ENCODE data around the gene RPL36. TPM values are rescaled to one million over a fixed set of nuclear protein-coding genes. Genes with fewer than 3 reads are reported as not detected.

Gene RPL36
- total and polyA plus RNA-seq, 7 donors = 440 to 814 (median 572) TPM

DNA sequence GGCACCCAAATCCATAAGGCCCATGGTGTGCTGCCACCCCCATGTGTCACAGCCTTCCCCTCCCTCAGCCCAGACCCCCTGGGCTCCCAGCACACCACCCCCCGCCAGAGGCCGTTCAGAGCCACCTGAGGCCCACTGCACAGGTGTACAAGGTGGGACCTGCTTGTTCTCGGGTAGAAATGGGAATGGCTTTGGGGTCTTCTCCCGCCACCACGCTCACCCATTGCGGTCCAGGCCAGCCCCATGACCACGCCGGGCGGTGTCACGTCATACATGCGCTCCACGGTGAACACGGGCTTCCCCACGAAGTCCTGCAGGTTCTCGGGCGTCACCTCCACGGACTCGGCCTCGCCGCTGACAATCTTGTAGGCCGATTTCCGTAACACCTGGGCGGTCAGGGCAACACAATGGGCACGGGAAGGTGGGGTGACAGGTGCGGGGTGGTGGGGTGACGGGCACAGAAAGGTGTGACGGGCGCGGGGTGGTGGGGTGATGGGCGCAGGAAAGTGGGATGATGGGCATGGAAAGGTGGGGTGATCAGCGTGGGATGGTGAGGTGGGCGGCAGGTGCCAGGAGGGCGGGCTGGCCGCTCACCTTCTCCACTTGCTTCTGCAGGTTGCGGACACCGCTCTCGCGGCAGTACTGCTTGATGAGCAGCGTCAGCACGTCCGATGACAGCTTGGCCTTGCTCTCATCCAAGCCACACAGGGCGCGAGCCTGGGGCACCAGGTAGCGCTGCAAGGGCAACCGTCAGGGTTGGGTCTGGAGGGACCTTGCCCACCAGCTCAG, 4.3 kb downstream of the RPL36 start:
- H3K27ac ChIP-seq = no peak overlapping the region
- DNase-seq = no peak
- no peak for ATAC-seq
- peaks cover 10 to 70% of the 10 kb centered on the region in 2 donors for H3K36me3 ChIP-seq (ENCODE audit: insufficient read depth in 1 of 2, low read depth in 1 of 2)
- no peaks in the 10 kb centered on the region for H3K27me3 ChIP-seq (ENCODE audit: insufficient read depth in 3 of 3, low read length in 2 of 3)
- H3K4me3 ChIP-seq = no peak overlapping the region
- intact Hi-C loops (cut with DNase I) = no loop called here
- WGBS, 3 donors = 88 to 90% (median 89%) methylated on average over 45 of the region's 45 CpGs
- H3K9me3 ChIP-seq = no peaks in the 10 kb centered on the region
- TF ChIP-seq, protein P1, sequence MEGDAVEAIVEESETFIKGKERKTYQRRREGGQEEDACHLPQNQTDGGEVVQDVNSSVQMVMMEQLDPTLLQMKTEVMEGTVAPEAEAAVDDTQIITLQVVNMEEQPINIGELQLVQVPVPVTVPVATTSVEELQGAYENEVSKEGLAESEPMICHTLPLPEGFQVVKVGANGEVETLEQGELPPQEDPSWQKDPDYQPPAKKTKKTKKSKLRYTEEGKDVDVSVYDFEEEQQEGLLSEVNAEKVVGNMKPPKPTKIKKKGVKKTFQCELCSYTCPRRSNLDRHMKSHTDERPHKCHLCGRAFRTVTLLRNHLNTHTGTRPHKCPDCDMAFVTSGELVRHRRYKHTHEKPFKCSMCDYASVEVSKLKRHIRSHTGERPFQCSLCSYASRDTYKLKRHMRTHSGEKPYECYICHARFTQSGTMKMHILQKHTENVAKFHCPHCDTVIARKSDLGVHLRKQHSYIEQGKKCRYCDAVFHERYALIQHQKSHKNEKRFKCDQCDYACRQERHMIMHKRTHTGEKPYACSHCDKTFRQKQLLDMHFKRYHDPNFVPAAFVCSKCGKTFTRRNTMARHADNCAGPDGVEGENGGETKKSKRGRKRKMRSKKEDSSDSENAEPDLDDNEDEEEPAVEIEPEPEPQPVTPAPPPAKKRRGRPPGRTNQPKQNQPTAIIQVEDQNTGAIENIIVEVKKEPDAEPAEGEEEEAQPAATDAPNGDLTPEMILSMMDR (IDR thresholded peaks at IDR 0.05) = no peak
- peaks cover 11% of the 10 kb centered on the region for H3K4me1 ChIP-seq

DNA sequence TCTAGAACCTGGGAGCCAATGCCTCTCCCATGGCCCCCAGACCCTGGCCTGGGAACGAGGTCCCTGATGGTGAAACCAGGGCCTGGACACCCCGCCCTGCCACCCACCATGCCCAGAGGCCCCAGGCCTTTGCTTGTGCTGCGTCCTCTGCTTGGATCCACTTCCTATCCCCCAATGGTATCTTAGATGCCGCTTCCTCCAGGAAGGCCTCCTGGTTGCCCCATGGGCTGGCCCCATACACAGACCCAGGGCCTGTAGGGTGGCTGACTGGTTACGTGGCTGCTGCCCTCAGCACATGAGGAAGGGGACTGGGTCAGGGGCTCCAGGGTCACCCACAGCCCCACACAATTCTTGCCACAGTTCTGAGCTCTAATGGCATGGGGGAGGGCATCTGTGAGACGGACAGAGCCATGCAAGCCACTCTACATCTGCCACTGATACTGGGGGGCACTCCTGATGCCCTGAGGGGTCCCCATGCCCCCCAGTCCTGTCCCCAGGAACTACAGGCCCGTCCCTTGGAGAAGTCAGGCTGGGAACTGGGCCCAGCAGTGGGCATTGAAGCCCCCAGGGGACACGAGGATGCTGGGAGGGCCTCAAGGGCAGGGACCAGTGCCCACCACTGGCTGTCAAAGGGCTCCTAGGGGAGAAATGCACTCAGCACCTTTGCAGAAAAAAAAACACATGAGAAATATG, 5.0 kb downstream of the RPL36 start:
- Histone ChIP-seq H3K4me1 (peaks cover 11% of the 10 kb centered on the region), H3K9me3 (no peaks in the 10 kb centered on the region), H3K36me3 (ENCODE audit: insufficient read depth in 1 of 2, low read depth in 1 of 2) (peaks cover 10 to 77% of the 10 kb centered on the region in 2 donors), H3K4me3 (no peak overlapping the region), H3K27ac (no peak overlapping the region), H3K27me3 (ENCODE audit: insufficient read depth in 3 of 3, low read length in 2 of 3) (no peaks in the 10 kb centered on the region)
- TF ChIP-seq, protein P1 (IDR thresholded peaks at IDR 0.05) = no peak
- ATAC-seq (no peak), DNase-seq (no peak)
- WGBS, 3 donors = 86 to 95% (median 91%) methylated on average over 8 of the region's 8 CpGs
- intact Hi-C loops (cut with DNase I) = no loop called here

DNA sequence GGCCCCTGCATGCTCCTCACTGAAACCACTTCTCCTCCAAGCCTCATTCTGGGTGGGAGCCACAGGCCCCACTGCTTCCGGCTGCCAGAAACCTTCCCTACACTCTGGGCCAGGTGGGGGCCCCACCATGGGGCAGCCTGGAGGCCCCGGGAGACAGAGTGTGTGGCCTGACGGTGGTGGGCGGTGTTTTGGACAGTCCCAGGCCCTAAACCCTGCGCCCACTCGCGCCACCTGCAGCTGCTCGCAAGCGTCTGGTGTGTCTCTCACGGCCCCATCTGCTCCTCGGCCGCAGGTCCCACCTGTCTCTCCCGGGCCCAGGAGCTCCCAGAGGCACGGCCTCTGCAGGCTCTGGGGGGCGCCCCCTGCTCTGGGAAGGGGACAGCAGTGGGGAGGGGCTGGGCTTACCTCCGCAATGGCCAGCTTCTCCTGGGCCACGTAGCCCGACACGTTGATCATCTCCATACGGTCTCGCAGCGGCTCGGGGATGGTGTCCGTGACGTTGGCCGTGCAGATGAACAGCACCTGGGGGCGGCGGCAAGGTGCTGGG, 5.6 kb downstream of the RPL36 start:
- DNase-seq = no peak
- H3K9me3 ChIP-seq = no peaks in the 10 kb centered on the region
- TF ChIP-seq, protein P1 (IDR thresholded peaks at IDR 0.05) = no peak
- intact Hi-C loops (cut with DNase I) = no loop called here
- no peak overlapping the region for H3K27ac ChIP-seq
- 70 to 76% (median 71%) methylated on average over 28 of the region's 28 CpGs for WGBS, 3 donors
- ATAC-seq = no peak
- H3K4me3 ChIP-seq = no peak overlapping the region
- H3K4me1 ChIP-seq = peaks cover 11% of the 10 kb centered on the region
- peaks cover 10 to 83% of the 10 kb centered on the region in 2 donors for H3K36me3 ChIP-seq (ENCODE audit: insufficient read depth in 1 of 2, low read depth in 1 of 2)
- H3K27me3 ChIP-seq (ENCODE audit: insufficient read depth in 3 of 3, low read length in 2 of 3) = no peaks in the 10 kb centered on the region

DNA sequence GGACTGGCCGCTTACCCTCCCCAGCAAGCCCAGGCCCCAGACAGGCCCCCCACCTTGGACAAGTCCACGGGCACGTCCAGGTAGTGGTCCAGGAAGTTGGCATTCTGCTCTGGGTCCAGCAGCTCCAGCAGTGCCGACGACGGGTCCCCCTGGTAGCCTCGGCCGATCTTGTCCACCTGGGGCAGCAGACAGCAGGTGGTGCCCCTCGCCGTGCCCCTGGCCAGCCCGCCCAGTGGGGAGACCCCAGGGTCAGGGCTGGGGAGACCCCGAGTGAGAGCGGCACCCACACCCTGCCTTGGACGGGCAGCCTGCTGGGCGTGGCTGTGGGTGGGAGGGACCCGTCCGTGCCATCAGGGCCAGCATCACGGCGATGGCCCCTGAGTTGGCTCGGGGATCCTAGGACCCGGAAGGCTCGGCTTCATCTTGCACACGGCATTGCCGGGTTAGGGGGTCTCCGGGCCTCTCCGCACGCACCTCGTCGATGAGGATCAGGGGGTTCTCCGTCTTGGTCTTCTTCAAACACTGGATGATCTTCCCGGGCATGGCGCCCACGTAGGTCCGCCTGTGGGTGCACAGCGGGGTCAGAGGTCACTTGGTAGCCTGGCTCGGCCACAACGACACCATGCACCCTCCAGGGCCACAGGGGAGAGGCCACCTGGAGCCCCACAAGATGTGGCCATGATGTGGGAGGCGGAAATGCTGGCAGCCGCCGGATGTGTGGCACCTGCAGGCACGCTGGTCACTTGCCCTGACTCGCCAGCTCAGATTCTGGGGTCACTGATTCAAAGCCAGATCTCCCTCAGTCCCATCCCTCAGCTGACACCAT, 6.3 kb downstream of the RPL36 start:
- Histone ChIP-seq H3K4me1 (peaks cover 10% of the 10 kb centered on the region), H3K27ac (no peak overlapping the region), H3K27me3 (ENCODE audit: insufficient read depth in 3 of 3, low read length in 2 of 3) (no peaks in the 10 kb centered on the region), H3K36me3 (ENCODE audit: insufficient read depth in 1 of 2, low read depth in 1 of 2) (peaks cover 10 to 90% of the 10 kb centered on the region in 2 donors), H3K9me3 (no peaks in the 10 kb centered on the region), H3K4me3 (no peak overlapping the region)
- ATAC-seq (no peak), DNase-seq (no peak)
- intact Hi-C loops (cut with DNase I) = no loop called here
- WGBS, 3 donors = 82 to 88% (median 83%) methylated on average over 37 to 42 of the region's 42 CpGs
- TF ChIP-seq, protein P1 (IDR thresholded peaks at IDR 0.05) = no peak
